HFFc6 (cell line): Measurements from ENCODE around the gene LCE2A. TPM values are rescaled to one million over a fixed set of nuclear protein-coding genes. Genes with fewer than 3 reads are reported as not detected.

Experiments used
- DNase-seq: peaks from one replicate; pipeline ENCODE4 v3.0.0-alpha.2; 2018
- H3K27ac Mint-ChIP-seq: 2 replicates; pipeline ENCODE4 v1.8.0; 2020; ENCODE audit warnings: mild to moderate bottlenecking, mixed read lengths
- H3K27me3 Mint-ChIP-seq: 2 replicates; pipeline ENCODE4 v1.8.0; 2021; ENCODE audit warnings: mild to moderate bottlenecking, moderate library complexity, mixed read lengths; ENCODE audit not compliant: insufficient read depth
- H3K36me3 Mint-ChIP-seq: 2 replicates; pipeline ENCODE4 v1.8.0; 2021; ENCODE audit warnings: low read depth, mixed read lengths
- H3K4me1 Mint-ChIP-seq: 2 replicates; pipeline ENCODE4 v1.8.0; 2020; ENCODE audit warnings: low read depth, mixed read lengths
- H3K4me3 Mint-ChIP-seq: 2 replicates; pipeline ENCODE4 v1.8.0; 2020; ENCODE audit warnings: mild to moderate bottlenecking, moderate library complexity, mixed read lengths
- H3K9me3 Mint-ChIP-seq: 2 replicates; pipeline ENCODE4 v1.8.0; 2020; ENCODE audit warnings: mild to moderate bottlenecking, mixed read lengths
- total RNA-seq, 6 experiments: library from RNA; stranded (reverse); fragmentation: NEBNext Ultra II Directional; extraction: Animal tissue kit (Norgen Biotek cat#: 25700); gene quantifications; 2 replicates in 1 of 6; 3 replicates in 5 of 6; pipeline ENCODE4 v1.2.3, GENCODE V29; 2021
- TF ChIP-seq, protein P1 (sequence below): fragments of 200-600 bp; sonication (generic); IDR thresholded peaks from 2 replicates; pipeline ENCODE4 v1.5.0; 2021; ENCODE audit warnings: antibody characterized with exemption, mild to moderate bottlenecking

Gene LCE2A
- total RNA-seq, 6 experiments from 2014 or later, result 2.1 to 21.0 (median 3.2) TPM

DNA sequence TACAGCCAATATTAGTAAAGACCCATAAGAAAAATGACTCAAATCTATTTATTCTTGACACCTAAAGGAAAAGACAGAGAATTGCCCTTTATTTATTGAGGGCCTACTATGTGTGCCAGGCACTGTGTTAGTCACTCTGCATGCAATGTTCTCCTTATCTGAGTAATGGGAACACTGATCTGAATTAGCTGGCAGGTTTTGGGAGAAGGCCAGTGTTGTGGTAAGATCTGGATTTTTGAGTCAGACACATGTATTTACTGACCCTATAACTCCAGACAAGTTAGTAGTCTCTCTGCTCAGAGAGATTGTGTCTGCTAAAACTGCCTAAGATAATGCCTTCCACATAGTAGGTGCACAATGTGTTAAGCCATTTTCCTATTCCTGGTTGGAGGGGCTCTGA is 27.1 kb downstream of the LCE2A start:
- H3K9me3 Mint-ChIP-seq, result peaks cover 9% of the 10 kb centered on the region; the same call in 1 of the 2 replicates
- no peaks in the 10 kb centered on the region for H3K36me3 Mint-ChIP-seq
- H3K4me3 Mint-ChIP-seq, result no peak overlapping the region
- no peak for DNase-seq
- peaks cover 8% of the 10 kb centered on the region for H3K27me3 Mint-ChIP-seq
- no peaks in the 10 kb centered on the region for H3K4me1 Mint-ChIP-seq
- TF ChIP-seq, protein P1, sequence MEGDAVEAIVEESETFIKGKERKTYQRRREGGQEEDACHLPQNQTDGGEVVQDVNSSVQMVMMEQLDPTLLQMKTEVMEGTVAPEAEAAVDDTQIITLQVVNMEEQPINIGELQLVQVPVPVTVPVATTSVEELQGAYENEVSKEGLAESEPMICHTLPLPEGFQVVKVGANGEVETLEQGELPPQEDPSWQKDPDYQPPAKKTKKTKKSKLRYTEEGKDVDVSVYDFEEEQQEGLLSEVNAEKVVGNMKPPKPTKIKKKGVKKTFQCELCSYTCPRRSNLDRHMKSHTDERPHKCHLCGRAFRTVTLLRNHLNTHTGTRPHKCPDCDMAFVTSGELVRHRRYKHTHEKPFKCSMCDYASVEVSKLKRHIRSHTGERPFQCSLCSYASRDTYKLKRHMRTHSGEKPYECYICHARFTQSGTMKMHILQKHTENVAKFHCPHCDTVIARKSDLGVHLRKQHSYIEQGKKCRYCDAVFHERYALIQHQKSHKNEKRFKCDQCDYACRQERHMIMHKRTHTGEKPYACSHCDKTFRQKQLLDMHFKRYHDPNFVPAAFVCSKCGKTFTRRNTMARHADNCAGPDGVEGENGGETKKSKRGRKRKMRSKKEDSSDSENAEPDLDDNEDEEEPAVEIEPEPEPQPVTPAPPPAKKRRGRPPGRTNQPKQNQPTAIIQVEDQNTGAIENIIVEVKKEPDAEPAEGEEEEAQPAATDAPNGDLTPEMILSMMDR, result no peak
- H3K27ac Mint-ChIP-seq, result no peak overlapping the region

GRCh38 chr1:152728986-152729385 is 30.8 kb downstream of the LCE2A start:
- H3K27ac Mint-ChIP-seq, result no peak overlapping the region
- H3K36me3 Mint-ChIP-seq, result no peaks in the 10 kb centered on the region
- no peaks in the 10 kb centered on the region for H3K4me1 Mint-ChIP-seq
- no peak for DNase-seq
- no peaks in the 10 kb centered on the region for H3K9me3 Mint-ChIP-seq
- peaks cover 2% of the 10 kb centered on the region for H3K27me3 Mint-ChIP-seq
- TF ChIP-seq, protein P1, result no peak
- H3K4me3 Mint-ChIP-seq, result no peak overlapping the region

- no peak for DNase-seq
- peaks cover 6% of the 10 kb centered on the region; the same call in 1 of the 2 replicates for H3K4me1 Mint-ChIP-seq
These were observed 37.5 kb downstream of the LCE2A start for GRCh38 chr1:152735648-152736047.

DNA sequence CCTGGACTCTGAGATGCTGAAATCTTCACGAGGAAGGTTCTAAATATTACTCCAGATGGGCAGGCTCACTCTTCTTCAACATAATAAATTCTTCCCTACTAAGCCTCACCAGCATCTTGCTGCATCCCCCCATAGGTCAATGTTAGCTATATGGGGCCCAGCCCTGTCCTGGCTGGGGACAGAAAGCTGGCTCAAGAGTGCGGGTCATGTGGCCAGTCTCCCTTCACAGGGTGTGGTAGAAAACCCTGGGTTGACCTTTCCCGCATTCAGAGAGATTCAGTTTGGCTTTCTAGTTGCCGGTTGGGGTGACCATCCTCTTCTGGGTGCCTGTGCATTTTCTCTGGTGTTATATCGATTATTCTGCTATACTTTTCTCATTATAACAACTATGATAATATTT is 39.9 kb downstream of the LCE2A start:
- H3K36me3 Mint-ChIP-seq, result no peaks in the 10 kb centered on the region
- no peak for DNase-seq
- TF ChIP-seq, protein P1, result no peak
- H3K27ac Mint-ChIP-seq, result no peak overlapping the region
- no peak overlapping the region for H3K4me3 Mint-ChIP-seq
- H3K4me1 Mint-ChIP-seq, result peaks cover 6% of the 10 kb centered on the region; the same call in 1 of the 2 replicates
- peaks cover 9% of the 10 kb centered on the region; the same call in 1 of the 2 replicates for H3K9me3 Mint-ChIP-seq
- peaks cover 5% of the 10 kb centered on the region; the same call in 1 of the 2 replicates for H3K27me3 Mint-ChIP-seq

More at GRCh38 chr1:152735648-152736047, 37.5 kb downstream of the LCE2A start:
- H3K27me3 Mint-ChIP-seq, result peaks cover 4% of the 10 kb centered on the region; the same call in 1 of the 2 replicates
- TF ChIP-seq, protein P1, result peak; percentile 46; the same call in 1 of the 2 replicates
- no peak overlapping the region for H3K27ac Mint-ChIP-seq
- no peak overlapping the region for H3K4me3 Mint-ChIP-seq
- peaks cover 9% of the 10 kb centered on the region; the same call in 1 of the 2 replicates for H3K9me3 Mint-ChIP-seq
- H3K36me3 Mint-ChIP-seq, result no peaks in the 10 kb centered on the region

- no peak for DNase-seq
- Mint-ChIP-seq H3K36me3 (no peaks in the 10 kb centered on the region), H3K9me3 (peaks cover 9% of the 10 kb centered on the region; the same call in 1 of the 2 replicates), H3K4me3 (no peak overlapping the region; the same call in 1 of the 2 replicates), H3K27ac (no peak overlapping the region), H3K27me3 (peaks cover 5% of the 10 kb centered on the region; the same call in 1 of the 2 replicates), H3K4me1 (peaks cover 20% of the 10 kb centered on the region; the same call in 1 of the 2 replicates)
- TF ChIP-seq, protein P1, result no peak
These were observed 41.7 kb downstream of the LCE2A start for GRCh38 chr1:152739841-152740240.
